GM20000 (cell line): ENCODE data around the gene TMEM238L.

Experiments
- DNase-seq: peaks from one replicate; pipeline ENCODE4 v3.0.0; 2012; ENCODE audit warnings: low spot score
- CTCF ChIP-seq: IDR thresholded peaks from 2 replicates; pipeline ENCODE4 v1.5.1; 2012; ENCODE audit warnings: mild to moderate bottlenecking, control low read depth; ENCODE audit errors: extremely low read depth, missing control alignments

The TMEM238L gene

DNA sequence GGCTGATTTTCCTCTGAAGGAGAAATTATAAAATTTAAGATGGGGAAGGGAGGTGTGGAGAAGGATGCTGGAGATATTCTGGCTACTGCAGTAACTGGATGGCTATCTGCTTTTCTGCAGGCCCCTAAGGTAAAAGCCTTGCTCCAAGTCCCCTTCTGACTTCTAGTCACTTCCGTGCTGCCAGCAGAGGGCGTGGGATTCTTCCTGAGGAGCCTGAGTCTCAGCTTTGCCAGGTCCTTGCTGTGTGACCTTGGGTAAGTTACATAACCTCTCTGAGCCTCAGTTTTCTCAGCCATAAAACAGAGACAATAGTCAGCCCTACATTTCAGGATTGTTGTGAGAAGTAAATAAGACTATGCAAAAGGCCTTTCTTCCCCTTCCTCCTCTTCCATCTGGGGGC is 49.8 kb downstream of the TMEM238L start:
- peak; percentile 26 for TF ChIP-seq CTCF
- DNase-seq = peak; percentile 40

GRCh38 chr17:10752696-10753095 is 51.2 kb downstream of the TMEM238L start:
- DNase-seq = no peak
- no peak for TF ChIP-seq CTCF

GRCh38 chr17:10751563-10751962 is 52.3 kb downstream of the TMEM238L start:
- TF ChIP-seq CTCF = no peak
- no peak for DNase-seq

- TF ChIP-seq CTCF = no peak
- DNase-seq = no peak
Measured at GRCh38 chr17:10750210-10750609, 53.7 kb downstream of the TMEM238L start.

DNA sequence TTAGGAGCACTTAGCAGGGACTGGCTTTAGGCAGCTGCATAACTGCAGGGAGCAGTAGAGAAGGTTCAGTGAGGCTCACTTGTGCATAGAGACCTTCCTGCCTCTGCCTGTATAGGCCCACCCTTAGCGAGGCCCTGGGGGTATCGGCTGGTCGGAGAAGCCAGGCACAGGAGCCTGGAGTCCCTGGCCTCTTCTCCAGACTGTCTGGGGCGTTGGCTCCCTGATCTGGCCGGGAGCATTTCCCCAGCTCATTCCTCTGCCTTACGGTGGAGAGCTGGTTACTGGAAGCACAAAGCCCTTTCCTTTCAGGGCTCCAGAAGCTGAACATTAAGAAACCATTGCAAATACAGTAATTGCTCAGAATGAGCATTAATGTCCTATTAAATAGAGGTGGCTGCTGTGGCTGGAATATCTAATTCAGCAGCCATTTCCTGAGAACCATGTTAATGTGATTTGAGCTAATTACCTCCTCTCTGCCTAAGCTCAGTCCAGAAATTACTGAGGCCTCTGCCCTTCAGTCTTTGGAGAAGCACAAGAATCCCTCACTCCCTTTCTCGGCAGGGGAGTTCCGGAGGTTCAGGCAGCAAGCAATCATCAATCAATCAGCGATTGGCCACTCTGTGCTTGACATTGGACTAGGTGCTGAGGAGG is 55.2 kb downstream of the TMEM238L start:
- no peak for DNase-seq
- no peak for TF ChIP-seq CTCF

GRCh38 chr17:10745231-10745630 is 58.7 kb downstream of the TMEM238L start:
- TF ChIP-seq CTCF = no peak
- DNase-seq = no peak
